ENCODE results near the gene LIMCH1.
"Not testable (repeated sequence)": the region's sequence is repeated elsewhere in the genome, so short reads cannot be mapped to it uniquely, and the experiment has no call there.

The LIMCH1 gene

DNA sequence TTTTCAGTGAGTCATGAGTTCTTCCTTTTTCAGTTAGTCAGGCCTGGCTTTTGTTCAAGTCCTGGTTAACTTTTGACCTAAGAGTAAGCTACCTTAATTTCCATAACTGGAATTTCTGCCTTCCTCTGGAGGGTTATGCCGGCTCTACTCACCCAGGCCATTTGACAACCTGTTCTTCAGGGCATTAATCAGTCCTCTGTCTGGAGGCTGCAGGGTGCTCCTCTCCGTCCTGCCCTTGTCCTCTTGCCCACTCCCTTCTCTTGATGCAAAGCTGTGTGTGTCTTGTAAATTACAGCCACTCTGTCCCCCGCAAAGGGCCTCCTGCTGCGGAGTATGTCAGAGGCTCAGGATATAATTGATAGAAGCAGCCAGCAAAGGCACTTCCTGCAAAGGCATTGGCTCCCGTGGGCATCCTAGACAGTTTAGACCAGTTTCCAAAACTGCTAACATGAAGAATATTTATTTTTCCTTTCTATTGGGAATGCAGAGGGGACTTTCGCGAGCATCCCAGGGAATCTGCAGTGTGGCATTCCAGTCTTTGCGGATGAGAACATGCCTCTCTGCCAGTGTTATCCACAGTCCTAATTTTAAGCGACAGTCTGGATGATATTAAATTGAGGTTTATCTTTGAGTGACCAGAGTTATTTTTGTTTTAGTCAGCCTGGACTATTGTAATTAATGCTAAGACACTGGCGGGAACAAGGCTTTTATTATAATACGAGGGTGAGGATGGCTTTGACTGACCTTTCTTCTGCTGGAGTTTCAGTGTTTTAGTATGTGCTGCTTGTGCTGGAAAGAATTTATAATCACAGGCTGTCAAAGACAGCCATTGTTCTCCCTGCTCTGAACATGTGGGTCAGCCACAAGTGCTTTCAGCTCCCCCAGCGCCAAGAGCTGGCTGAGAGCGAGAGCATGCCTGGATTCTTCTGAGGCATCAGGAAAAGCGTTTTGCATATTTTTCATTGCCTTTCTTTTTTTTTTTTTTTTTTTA, 74.2 kb downstream of the LIMCH1 start:
- no peak for DNase-seq (ENCODE audit: low read depth)

- DNase-seq (ENCODE audit: low read depth): no peak
Observed at GRCh38 chr4:41613386-41613785, 75.4 kb downstream of the LIMCH1 start.

DNA sequence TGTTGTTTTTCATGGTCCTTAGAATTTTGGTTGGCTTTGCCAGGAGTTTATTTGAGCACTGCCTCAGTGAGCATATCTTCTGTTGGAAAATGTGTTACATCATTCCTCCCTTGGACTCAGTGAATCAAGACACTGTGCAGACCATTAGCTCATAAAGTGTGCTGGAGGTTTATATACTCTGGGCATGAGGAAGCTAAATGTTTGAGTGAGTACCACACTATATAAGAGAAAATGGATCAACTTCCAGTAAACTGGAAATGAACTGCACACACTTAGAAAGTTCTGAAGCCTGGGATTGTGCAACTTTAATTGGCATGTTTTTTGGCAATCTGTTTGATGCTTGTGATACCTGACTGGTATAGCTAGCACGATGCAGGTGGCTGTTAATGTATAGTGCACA, 75.9 kb downstream of the LIMCH1 start:
- no peak for DNase-seq (ENCODE audit: low read depth)

GRCh38 chr4:41614519-41614918, 76.6 kb downstream of the LIMCH1 start:
- DNase-seq (ENCODE audit: low read depth): no peak

DNA sequence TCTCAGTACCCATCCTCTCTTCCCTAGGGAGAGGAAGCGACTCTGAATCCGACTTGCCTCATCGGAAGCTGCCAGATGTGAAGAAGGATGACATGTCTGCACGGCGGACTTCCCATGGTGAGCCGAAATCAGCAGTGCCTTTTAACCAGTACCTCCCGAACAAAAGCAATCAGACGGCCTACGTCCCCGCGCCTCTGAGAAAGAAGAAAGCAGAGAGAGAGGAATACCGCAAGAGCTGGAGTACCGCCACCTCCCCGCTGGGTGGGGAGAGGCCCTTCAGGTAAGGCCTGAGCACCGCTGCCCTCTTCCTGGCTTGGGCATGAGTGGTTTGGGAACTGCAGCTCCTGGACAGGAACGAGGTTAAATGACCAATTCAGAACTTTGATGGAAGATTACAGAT, 81.2 kb downstream of the LIMCH1 start:
- no peak for DNase-seq (ENCODE audit: low read depth)

DNA sequence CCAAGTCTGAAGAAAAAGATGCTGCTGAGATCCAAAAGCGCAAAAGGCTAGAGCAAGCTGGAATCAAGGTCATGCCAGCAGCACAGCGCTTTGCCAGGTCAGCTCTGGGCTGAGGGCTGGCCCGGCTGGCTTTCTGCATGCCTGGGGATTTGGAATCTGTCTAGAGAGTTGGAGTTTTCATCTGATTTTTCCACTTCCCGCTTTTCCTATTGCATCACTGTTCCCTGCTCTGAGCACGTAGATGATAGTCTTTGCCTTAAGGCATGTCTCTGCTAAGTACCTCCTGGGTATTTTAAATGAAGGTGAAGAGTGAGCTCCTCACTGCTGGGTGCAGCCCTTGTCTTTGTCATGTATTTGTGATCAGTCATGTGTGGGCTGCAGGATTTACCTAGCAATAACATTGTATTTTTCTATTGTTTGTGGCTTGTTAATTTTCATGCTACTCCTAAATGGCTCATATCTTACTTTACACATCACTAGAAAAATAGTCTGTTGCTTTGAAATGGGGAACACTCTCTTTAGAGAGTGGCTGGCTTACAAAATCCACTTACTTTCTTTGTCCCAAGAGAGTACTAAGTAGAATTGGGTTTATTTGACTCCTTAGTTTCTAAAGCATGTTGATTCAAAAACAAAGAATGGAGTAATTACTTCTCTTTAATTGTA, 82.8 kb downstream of the LIMCH1 start:
- no peak for DNase-seq (ENCODE audit: low read depth)

DNA sequence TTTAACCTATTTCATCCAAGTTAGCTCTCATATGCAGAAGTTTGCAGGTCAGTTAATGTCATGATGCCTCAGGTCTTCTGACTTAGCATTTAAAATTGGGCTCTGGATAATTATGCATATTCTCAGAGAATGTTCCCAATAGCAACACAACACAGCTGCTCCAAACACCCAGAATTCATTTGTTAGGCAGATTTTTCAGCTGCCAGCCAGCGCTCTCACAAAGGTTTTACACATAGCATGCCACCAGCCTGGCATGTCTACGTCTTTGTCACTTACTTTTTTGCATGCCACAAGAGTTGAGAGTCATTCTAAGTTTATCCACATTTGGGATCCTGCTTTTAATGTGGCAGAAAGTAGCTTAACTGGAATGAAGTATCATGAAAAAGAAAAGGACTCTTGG, 84.8 kb downstream of the LIMCH1 start:
- DNase-seq (ENCODE audit: low read depth): no peak

- no peak for DNase-seq (ENCODE audit: low read depth)
Observed at GRCh38 chr4:41624765-41625164, 86.8 kb downstream of the LIMCH1 start.

DNA sequence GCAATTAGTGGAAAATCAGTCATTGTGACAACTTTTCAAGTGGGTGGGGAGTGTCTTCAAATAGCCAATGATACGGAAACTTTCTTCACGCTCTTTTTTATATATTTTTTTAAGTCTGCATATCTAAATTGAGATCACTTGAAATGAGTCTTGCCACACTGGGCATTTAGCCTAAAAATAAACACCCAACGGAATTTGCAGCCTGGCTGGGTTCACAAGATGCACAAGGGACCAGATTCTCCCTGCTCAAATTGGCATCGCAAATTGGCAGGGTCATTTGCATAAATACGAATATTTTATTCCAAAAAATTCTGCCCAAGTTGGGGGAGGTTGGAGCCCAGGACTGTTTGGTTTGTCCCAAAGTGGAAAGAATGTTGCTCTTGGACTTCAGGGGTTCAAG, 87.6 kb downstream of the LIMCH1 start:
- no peak for DNase-seq (ENCODE audit: low read depth)

GRCh38 chr4:41628936-41629335, 91.0 kb downstream of the LIMCH1 start:
- no peak for DNase-seq (ENCODE audit: low read depth)

- DNase-seq (ENCODE audit: low read depth): no peak
Observed at GRCh38 chr4:41631523-41631922, 93.6 kb downstream of the LIMCH1 start.

DNA sequence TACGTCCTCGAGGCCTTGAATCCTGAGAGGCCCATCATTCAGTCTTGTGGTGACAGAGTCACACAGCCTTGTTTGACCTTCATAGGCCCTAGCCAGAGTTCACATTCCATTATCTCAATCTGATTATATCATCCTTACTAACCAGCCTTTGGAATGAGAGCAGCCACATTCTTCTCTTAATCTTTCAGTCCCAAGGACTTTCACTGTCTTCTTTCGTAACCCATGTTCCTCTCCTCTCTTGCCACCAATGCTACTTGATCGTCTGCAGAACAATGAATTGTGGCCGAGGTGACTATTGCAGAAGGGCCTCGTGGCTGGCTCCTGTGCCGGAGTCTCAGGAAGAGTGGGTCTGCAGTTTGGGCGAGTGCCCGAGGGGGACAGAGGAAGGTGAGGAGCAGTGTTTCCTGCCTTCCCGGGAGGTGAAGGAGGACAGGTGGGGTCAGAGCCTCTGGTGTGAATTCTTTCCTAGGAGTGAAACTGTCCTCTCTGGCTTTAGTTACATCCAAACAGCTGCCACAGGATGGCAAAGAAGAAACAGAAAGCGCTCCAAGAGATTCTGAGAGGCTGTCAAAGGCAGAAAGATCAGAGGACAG, 94.6 kb downstream of the LIMCH1 start:
- no peak for DNase-seq (ENCODE audit: low read depth)

- no peak for DNase-seq (ENCODE audit: low read depth)
Observed at GRCh38 chr4:41633321-41633720, 95.4 kb downstream of the LIMCH1 start.

- DNase-seq (ENCODE audit: low read depth): no peak
Observed at GRCh38 chr4:41635441-41635840, 97.5 kb downstream of the LIMCH1 start.

- DNase-seq (ENCODE audit: low read depth): no peak
Observed at GRCh38 chr4:41638203-41638602, 100.2 kb downstream of the LIMCH1 start.

DNA sequence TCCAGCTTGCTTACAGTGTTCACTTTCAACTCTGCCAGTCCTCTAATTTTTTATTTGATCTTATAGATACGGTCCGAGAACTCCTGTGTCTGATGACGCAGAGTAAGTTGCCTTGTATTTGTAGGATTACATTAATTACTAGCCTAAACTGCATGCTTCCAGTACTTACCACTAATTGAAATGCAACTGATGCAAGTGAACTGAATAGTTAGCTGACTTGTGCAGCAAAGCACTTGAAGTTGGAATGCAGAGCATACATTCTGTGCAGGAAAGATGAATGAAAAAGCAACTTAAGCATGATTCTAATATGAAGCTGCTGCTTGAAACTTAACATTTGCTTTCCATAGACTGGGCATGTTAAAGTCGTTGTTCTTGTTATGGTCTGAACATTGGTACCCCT, 100.9 kb downstream of the LIMCH1 start:
- DNase-seq (ENCODE audit: low read depth): no peak

DNA sequence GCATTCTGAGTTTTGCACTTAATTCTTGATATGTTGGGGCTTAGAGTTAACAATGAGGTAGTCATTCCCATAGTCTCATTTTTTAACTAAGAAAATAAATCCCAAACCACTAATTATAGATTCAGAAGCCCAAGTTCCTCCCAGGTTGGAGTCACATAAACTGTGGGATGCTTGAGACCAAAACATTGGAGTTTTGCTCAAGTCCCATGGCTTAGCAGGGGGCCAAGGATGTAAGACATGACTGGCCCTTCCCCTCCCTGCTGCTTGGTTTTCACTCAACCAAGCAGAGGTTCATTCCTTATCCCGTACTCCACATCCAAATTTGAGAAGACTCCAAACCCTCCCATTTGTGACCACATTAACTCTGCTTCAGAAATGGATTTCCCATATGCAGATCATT, 101.3 kb downstream of the LIMCH1 start:
- no peak for DNase-seq (ENCODE audit: low read depth)

GRCh38 chr4:41640906-41641305, 102.9 kb downstream of the LIMCH1 start:
- DNase-seq (ENCODE audit: low read depth): no peak

DNA sequence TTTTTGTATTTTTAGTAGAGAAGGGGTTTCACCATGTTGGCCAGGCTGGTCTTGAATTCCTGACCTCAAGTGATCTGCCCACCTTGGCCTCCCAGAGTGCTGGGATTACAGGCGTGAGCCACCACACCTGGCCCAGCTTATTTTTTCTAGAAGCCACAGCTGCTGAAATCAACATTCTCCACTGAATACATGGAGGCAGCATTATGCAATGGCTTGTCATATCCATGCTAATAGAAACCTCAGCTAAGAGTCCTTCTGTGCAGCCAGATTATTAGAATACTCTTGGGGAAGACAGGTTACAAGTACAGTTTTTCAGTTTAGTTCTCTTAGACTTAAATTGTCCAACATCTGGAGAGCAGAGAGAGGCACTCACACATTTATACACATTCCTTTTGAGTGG, 104.8 kb downstream of the LIMCH1 start:
- not testable (repeated sequence) for DNase-seq (ENCODE audit: low read depth)

DNA sequence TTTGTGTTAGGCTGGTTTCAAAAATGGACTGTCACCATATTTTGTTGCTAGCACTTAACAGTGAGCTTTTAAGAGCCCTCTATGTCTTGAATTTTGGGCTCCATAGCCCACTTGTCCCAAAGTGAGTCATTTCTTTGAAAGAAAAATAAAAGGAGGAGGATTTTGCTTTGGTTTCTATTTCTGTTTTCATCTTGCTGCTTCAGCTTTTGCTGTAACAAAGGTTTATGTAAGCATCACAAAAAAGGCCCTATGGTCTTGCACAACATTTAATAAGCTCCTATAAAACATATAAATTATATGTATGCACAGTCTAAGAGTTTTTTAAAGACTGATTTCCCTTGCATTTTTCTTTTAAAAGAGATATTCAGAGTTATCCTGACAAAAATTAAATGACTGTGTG, 105.4 kb downstream of the LIMCH1 start:
- DNase-seq (ENCODE audit: low read depth): no peak

DNA sequence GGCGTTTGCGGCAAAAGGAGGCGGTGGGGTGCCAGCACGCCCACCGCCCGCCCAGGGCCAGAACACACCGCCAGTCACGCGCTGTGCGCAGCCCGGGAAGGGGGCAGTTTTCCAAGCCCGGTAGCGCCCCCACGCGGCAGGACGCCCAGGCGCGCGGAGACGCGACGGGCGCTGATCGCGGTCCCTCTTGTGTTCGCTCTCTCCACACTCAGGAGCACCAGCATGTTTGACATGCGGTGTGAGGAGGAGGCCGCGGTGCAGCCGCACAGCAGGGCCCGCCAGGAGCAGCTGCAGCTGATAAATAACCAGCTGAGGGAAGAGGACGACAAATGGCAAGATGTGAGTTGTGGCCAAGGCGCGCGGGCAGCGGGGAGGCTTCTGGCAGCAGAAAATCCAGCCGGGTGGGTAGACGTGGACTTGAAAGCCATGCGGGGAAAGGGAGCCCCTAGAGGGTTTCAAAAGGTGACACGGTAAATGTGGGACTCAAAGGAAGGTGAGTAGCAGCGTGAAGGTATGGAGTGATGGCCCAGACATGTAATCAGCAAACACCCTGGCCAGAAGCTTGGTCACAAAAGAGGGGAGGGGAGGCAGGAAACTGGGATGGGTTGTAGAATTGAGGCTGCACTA, 106.4 kb downstream of the LIMCH1 start:
- no peak for DNase-seq (ENCODE audit: low read depth)

GRCh38 chr4:41644915-41645295, 106.9 kb downstream of the LIMCH1 start:
- DNase-seq (ENCODE audit: low read depth): no peak
